ENCODE data around the gene SFTPA2. TPM values are rescaled to one million over a fixed set of nuclear protein-coding genes. Genes with fewer than 3 reads are reported as not detected.
"Not testable (repeated sequence)": the region's sequence is repeated elsewhere in the genome, so short reads cannot be mapped to it uniquely, and the experiment has no call there.

SFTPA2 gene
- total RNA-seq, 1 donor from 2014 or later, result not detected

DNA sequence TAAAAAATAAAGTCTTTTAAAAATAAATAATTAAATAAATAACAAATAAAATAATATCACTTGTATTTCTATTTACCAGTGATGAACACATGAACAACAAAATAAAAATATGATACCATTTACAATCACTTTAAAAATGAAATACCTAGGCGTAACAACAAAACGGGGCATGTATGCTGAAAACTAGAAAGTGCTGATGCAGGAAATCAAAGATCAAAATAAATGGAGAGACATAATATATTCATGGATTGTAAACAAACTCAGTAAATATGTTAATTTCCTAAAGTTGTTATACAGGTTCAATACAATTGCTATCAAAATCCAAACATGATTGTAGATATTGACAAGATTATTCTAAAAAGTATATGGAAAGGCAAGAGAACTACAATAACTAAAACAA, 19.2 kb upstream of the SFTPA2 start:
- Mint-ChIP-seq H3K4me3 (ENCODE audit: unreplicated experiment) (no peak overlapping the region), H3K36me3 (ENCODE audit: low read depth) (peaks cover 2% of the 10 kb centered on the region), H3K27me3 (ENCODE audit: low read depth) (peaks cover 24% of the 10 kb centered on the region), H3K4me1 (ENCODE audit: low read depth) (no peaks in the 10 kb centered on the region), H3K27ac (ENCODE audit: unreplicated experiment) (no peak overlapping the region), H3K9me3 (ENCODE audit: low read depth) (peaks cover 16% of the 10 kb centered on the region)
- TF ChIP-seq, protein P1, sequence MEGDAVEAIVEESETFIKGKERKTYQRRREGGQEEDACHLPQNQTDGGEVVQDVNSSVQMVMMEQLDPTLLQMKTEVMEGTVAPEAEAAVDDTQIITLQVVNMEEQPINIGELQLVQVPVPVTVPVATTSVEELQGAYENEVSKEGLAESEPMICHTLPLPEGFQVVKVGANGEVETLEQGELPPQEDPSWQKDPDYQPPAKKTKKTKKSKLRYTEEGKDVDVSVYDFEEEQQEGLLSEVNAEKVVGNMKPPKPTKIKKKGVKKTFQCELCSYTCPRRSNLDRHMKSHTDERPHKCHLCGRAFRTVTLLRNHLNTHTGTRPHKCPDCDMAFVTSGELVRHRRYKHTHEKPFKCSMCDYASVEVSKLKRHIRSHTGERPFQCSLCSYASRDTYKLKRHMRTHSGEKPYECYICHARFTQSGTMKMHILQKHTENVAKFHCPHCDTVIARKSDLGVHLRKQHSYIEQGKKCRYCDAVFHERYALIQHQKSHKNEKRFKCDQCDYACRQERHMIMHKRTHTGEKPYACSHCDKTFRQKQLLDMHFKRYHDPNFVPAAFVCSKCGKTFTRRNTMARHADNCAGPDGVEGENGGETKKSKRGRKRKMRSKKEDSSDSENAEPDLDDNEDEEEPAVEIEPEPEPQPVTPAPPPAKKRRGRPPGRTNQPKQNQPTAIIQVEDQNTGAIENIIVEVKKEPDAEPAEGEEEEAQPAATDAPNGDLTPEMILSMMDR (IDR thresholded peaks at IDR 0.05), result no peak
- no peak for DNase-seq (ENCODE audit: low spot score)

GRCh38 chr10:79570624-79571023, 10.4 kb upstream of the SFTPA2 start:
- not testable (repeated sequence) for H3K4me1 Mint-ChIP-seq (ENCODE audit: low read depth)

GRCh38 chr10:79563426-79563825, 3.2 kb upstream of the SFTPA2 start:
- Mint-ChIP-seq H3K4me3 (ENCODE audit: unreplicated experiment) (no peak overlapping the region), H3K9me3 (ENCODE audit: low read depth) (peaks cover 7% of the 10 kb centered on the region), H3K4me1 (ENCODE audit: low read depth) (peaks cover 2% of the 10 kb centered on the region), H3K36me3 (ENCODE audit: low read depth) (peaks cover 2% of the 10 kb centered on the region), H3K27ac (ENCODE audit: unreplicated experiment) (no peak overlapping the region), H3K27me3 (ENCODE audit: low read depth) (peaks cover 37% of the 10 kb centered on the region)
- no peak for DNase-seq (ENCODE audit: low spot score)
- TF ChIP-seq, protein P1 (IDR thresholded peaks at IDR 0.05), result no peak

More at GRCh38 chr10:79570624-79571023, 10.4 kb upstream of the SFTPA2 start:
- H3K27me3 Mint-ChIP-seq (ENCODE audit: low read depth), result peaks cover 53% of the 10 kb centered on the region
- peaks cover 12% of the 10 kb centered on the region for H3K36me3 Mint-ChIP-seq (ENCODE audit: low read depth)
- not testable (repeated sequence) for H3K27ac Mint-ChIP-seq (ENCODE audit: unreplicated experiment); H3K4me3 Mint-ChIP-seq (ENCODE audit: unreplicated experiment); DNase-seq (ENCODE audit: low spot score)
- peaks cover 40% of the 10 kb centered on the region for H3K9me3 Mint-ChIP-seq (ENCODE audit: low read depth)

DNA sequence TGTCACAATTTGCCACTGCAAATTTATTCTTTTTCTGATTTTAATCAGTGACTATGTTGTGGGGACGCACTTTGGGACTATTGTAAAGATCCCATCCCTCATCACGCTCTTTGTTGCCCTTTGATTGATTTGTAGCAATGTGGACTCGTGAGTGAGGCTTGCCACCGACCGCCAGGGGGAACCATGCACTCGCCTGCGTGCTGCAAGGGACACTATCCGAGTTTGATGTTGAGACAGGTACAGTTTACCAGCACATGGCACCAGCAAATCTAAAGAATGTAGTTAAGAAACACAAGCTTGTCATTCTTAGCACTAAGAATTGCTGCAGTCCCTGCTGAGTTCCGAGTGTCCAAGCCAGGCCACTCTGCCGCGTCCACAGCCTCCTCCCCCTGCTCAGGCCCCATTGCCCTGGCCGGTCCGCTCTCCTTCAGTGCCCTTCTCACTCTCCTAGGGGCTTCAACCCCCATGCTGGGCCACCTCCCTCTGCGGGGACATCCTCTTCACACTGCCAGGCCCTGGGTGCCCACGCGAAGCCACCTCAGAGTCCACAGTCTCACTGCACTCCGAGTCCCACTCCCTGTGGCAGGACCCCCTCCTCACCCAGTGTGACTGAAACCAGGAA, 2.0 kb upstream of the SFTPA2 start:
- Mint-ChIP-seq H3K36me3 (ENCODE audit: low read depth) (no peaks in the 10 kb centered on the region), H3K4me1 (ENCODE audit: low read depth) (peaks cover 2% of the 10 kb centered on the region), H3K27me3 (ENCODE audit: low read depth) (peaks cover 29% of the 10 kb centered on the region), H3K27ac (ENCODE audit: unreplicated experiment) (no peak overlapping the region), H3K4me3 (ENCODE audit: unreplicated experiment) (no peak overlapping the region), H3K9me3 (ENCODE audit: low read depth) (peaks cover 5% of the 10 kb centered on the region)
- no peak for DNase-seq (ENCODE audit: low spot score)
- TF ChIP-seq, protein P1 (IDR thresholded peaks at IDR 0.05), result peak; percentile 95

DNA sequence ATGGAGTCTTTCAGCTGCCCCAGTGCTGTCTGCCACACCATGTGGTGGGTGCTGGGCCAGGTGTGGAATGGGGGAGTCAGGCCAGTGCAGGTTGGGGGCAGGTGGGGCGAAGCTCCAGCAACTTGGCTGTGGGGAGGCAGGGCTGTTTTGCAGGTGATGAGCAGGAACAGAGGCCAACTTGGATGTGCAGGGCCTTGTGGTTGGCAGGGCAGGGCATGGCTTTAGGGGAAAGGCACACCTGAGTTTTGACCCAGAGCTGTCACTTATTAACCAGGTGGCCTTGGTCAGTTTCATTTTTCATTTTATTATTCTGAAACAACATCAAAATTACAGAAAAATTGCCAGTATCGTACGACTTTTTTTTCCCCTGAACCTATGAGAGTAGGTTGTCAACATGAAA, 1.1 kb upstream of the SFTPA2 start:
- no peak for DNase-seq (ENCODE audit: low spot score)
- Mint-ChIP-seq H3K36me3 (ENCODE audit: low read depth) (no peaks in the 10 kb centered on the region), H3K27ac (ENCODE audit: unreplicated experiment) (no peak overlapping the region), H3K9me3 (ENCODE audit: low read depth) (no peaks in the 10 kb centered on the region), H3K4me3 (ENCODE audit: unreplicated experiment) (no peak overlapping the region), H3K4me1 (ENCODE audit: low read depth) (peaks cover 2% of the 10 kb centered on the region), H3K27me3 (ENCODE audit: low read depth) (peaks cover 24% of the 10 kb centered on the region)
- TF ChIP-seq, protein P1 (IDR thresholded peaks at IDR 0.05), result no peak

DNA sequence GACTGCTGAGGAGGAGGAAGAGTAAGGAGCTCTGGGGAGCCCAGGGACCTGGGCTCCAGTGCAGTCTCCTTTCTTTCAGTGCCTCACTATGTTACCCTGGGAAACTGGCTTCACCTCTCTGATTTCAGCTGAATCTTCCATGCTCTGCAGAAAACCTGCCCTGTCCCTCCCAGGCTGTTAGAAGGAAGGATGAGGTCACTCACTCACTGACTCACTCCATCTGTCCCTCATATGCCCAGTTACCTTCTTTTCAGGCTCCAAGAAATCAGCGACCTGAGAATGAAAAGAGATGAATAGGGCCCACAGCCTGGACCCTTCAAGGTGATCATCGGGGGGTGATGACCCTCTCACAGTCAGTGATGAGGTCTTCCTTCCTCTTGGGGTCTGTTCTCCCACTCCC, 481 bp downstream of the SFTPA2 start:
- no peak for DNase-seq (ENCODE audit: low spot score)
- H3K27ac Mint-ChIP-seq (ENCODE audit: unreplicated experiment), result no peak overlapping the region
- no peak overlapping the region for H3K4me3 Mint-ChIP-seq (ENCODE audit: unreplicated experiment)
- no peaks in the 10 kb centered on the region for H3K9me3 Mint-ChIP-seq (ENCODE audit: low read depth)
- peaks cover 24% of the 10 kb centered on the region for H3K27me3 Mint-ChIP-seq (ENCODE audit: low read depth)
- H3K36me3 Mint-ChIP-seq (ENCODE audit: low read depth), result no peaks in the 10 kb centered on the region
- TF ChIP-seq, protein P1 (IDR thresholded peaks at IDR 0.05), result no peak
- peaks cover 2% of the 10 kb centered on the region for H3K4me1 Mint-ChIP-seq (ENCODE audit: low read depth)

GRCh38 chr10:79556961-79557360, 3.2 kb downstream of the SFTPA2 start:
- peaks cover 13% of the 10 kb centered on the region for H3K27me3 Mint-ChIP-seq (ENCODE audit: low read depth)
- not testable (repeated sequence) for H3K4me3 Mint-ChIP-seq (ENCODE audit: unreplicated experiment); H3K27ac Mint-ChIP-seq (ENCODE audit: unreplicated experiment); DNase-seq (ENCODE audit: low spot score); H3K36me3 Mint-ChIP-seq (ENCODE audit: low read depth); H3K9me3 Mint-ChIP-seq (ENCODE audit: low read depth); H3K4me1 Mint-ChIP-seq (ENCODE audit: low read depth)
